Duodenal mucosa (tissue), 2 donors: Measurements from ENCODE around the gene CASR.
"Not testable (repeated sequence)": the region's sequence is repeated elsewhere in the genome, so short reads cannot be mapped to it uniquely, and the experiment has no call there.

ENCODE experiments used
- H3K27ac ChIP-seq: one replicate; pipeline ENCODE4 v1.7.0; 2013; ENCODE audit warnings: low read depth, low read length
- H3K27me3 ChIP-seq, 2 donors: one replicate each; pipeline ENCODE4 v1.7.0; 2013; ENCODE audit warnings: low read length in 2 of 2, control low read depth in 1 of 2; ENCODE audit not compliant: insufficient read depth in 2 of 2, control insufficient read depth in 1 of 2
- H3K36me3 ChIP-seq, 2 donors: one replicate each; pipeline ENCODE4 v1.7.0; 2013; ENCODE audit warnings: low read length in 2 of 2, control low read depth in 1 of 2; ENCODE audit not compliant: insufficient read depth in 2 of 2, control insufficient read depth in 1 of 2
- H3K4me1 ChIP-seq, 2 donors: one replicate each; pipeline ENCODE4 v1.7.0; 2013; ENCODE audit warnings: low read length in 2 of 2, control low read depth in 1 of 2; ENCODE audit not compliant: insufficient read depth in 2 of 2, control insufficient read depth in 1 of 2
- H3K4me3 ChIP-seq, 2 donors: one replicate each; pipeline ENCODE4 v1.7.0; 2013; ENCODE audit warnings: low read length in 2 of 2, low read depth in 1 of 2
- H3K9ac ChIP-seq, 2 donors: one replicate each; pipeline ENCODE4 v1.7.0; 2013; ENCODE audit warnings: low read length in 2 of 2, low read depth in 1 of 2
- H3K9me3 ChIP-seq, 2 donors: one replicate each; pipeline ENCODE4 v1.7.0; 2013; ENCODE audit warnings: low read length in 2 of 2, control low read depth in 1 of 2; ENCODE audit not compliant: control insufficient read depth in 1 of 2

Gene CASR

GRCh38 chr3:122183521-122183892 lies at the start of gene CASR:
Gene CASR (plus strand): TSS chr3:122183668. CDS start chr3:122254190, 70,522 bp downstream.
- Histone ChIP-seq H3K27me3 (peaks cover 32 to 45% of the 10 kb centered on the region in 2 donors), H3K27ac (no peak within 1 kb of the TSS), H3K4me3 (peak within 1 kb of the TSS; percentile 6 to 44), H3K4me1 (peaks cover 19 to 20% of the 10 kb centered on the region in 2 donors), H3K9me3 (no peaks in the 10 kb centered on the region), H3K36me3 (no peaks in the 10 kb centered on the region), H3K9ac (no peak within 1 kb of the TSS)

- Histone ChIP-seq H3K27me3 (no peaks in the 10 kb centered on the region), H3K9me3 (no peaks in the 10 kb centered on the region), H3K4me1 (no peaks in the 10 kb centered on the region), H3K9ac (no peak overlapping the region), H3K36me3 (no peaks in the 10 kb centered on the region), H3K4me3 (no peak overlapping the region), H3K27ac (no peak overlapping the region)
Observed at GRCh38 chr3:122146466-122146865, 37.0 kb upstream of the CASR start.

- Histone ChIP-seq H3K4me3 (no peak overlapping the region), H3K9ac (no peak overlapping the region), H3K9me3 (peaks cover 0 to 2% of the 10 kb centered on the region in 2 donors), H3K27me3 (no peaks in the 10 kb centered on the region), H3K4me1 (no peaks in the 10 kb centered on the region), H3K36me3 (no peaks in the 10 kb centered on the region), H3K27ac (no peak overlapping the region)
Observed at GRCh38 chr3:122148941-122149627, 34.4 kb upstream of the CASR start.

GRCh38 chr3:122151480-122151879 lies 32.0 kb upstream of the CASR start:
- H3K36me3 ChIP-seq = no peaks in the 10 kb centered on the region
- no peaks in the 10 kb centered on the region for H3K4me1 ChIP-seq
- no peak overlapping the region for H3K27ac ChIP-seq
- peaks cover 0 to 13% of the 10 kb centered on the region in 2 donors for H3K9me3 ChIP-seq
- no peaks in the 10 kb centered on the region for H3K27me3 ChIP-seq
- no peak overlapping the region for H3K9ac ChIP-seq
- H3K4me3 ChIP-seq = no peak overlapping the region

GRCh38 chr3:122164983-122165382 lies 18.5 kb upstream of the CASR start:
- not testable (repeated sequence) for H3K4me1 ChIP-seq, H3K9me3 ChIP-seq, H3K9ac ChIP-seq, H3K27me3 ChIP-seq, H3K27ac ChIP-seq, H3K36me3 ChIP-seq, H3K4me3 ChIP-seq

- Histone ChIP-seq H3K4me1 (no peaks in the 10 kb centered on the region), H3K4me3 (no peak overlapping the region), H3K9ac (no peak overlapping the region), H3K27me3 (no peaks in the 10 kb centered on the region), H3K9me3 (peaks cover 0 to 3% of the 10 kb centered on the region in 2 donors), H3K27ac (no peak overlapping the region), H3K36me3 (no peaks in the 10 kb centered on the region)
Observed at GRCh38 chr3:122167630-122168029, 15.8 kb upstream of the CASR start.

- H3K36me3 ChIP-seq = no peaks in the 10 kb centered on the region
- no peak overlapping the region for H3K9ac ChIP-seq
- no peaks in the 10 kb centered on the region for H3K4me1 ChIP-seq
- no peak overlapping the region for H3K4me3 ChIP-seq
- H3K27ac ChIP-seq = no peak overlapping the region
- H3K9me3 ChIP-seq = peaks cover 0 to 6% of the 10 kb centered on the region in 2 donors
- H3K27me3 ChIP-seq = no peaks in the 10 kb centered on the region
Observed at GRCh38 chr3:122168044-122168443, 15.4 kb upstream of the CASR start.

- H3K9ac ChIP-seq = no peak overlapping the region
- no peaks in the 10 kb centered on the region for H3K27me3 ChIP-seq
- no peak overlapping the region for H3K4me3 ChIP-seq
- no peak overlapping the region for H3K27ac ChIP-seq
- no peaks in the 10 kb centered on the region for H3K4me1 ChIP-seq
- H3K36me3 ChIP-seq = no peaks in the 10 kb centered on the region
- peaks cover 0 to 11% of the 10 kb centered on the region in 2 donors for H3K9me3 ChIP-seq
Observed at GRCh38 chr3:122169911-122170310, 13.6 kb upstream of the CASR start.

GRCh38 chr3:122171361-122171760 lies 12.1 kb upstream of the CASR start:
- not testable (repeated sequence) for H3K4me3 ChIP-seq, H3K27me3 ChIP-seq, H3K9ac ChIP-seq, H3K4me1 ChIP-seq, H3K36me3 ChIP-seq, H3K27ac ChIP-seq
- peaks cover 0 to 11% of the 10 kb centered on the region in 2 donors for H3K9me3 ChIP-seq

GRCh38 chr3:122178711-122179110 lies 4.8 kb upstream of the CASR start:
- H3K4me1 ChIP-seq = no peaks in the 10 kb centered on the region
- no peak overlapping the region for H3K27ac ChIP-seq
- no peaks in the 10 kb centered on the region for H3K9me3 ChIP-seq
- peaks cover 17 to 32% of the 10 kb centered on the region in 2 donors for H3K27me3 ChIP-seq
- no peak overlapping the region for H3K9ac ChIP-seq
- H3K4me3 ChIP-seq = no peak overlapping the region
- no peaks in the 10 kb centered on the region for H3K36me3 ChIP-seq
